Neural cell (in vitro differentiated cells): ENCODE measurements around the gene NTRK2. TPM values are rescaled to one million over a fixed set of nuclear protein-coding genes. Genes with fewer than 3 reads are reported as not detected.

ENCODE experiments used
- H2AFZ ChIP-seq: fragments of 200-600, 300-800 bp; sonication (generic), shearing (Covaris generic); 2 replicates; pipeline ENCODE4 v1.6.0; 2014; ENCODE audit warnings: low read depth, mild to moderate bottlenecking, antibody characterized with exemption, low read length, moderate library complexity
- H3F3A ChIP-seq: fragments of 200-600 bp; shearing (Covaris generic); 2 replicates; pipeline ENCODE4 v1.6.1; 2016; ENCODE audit warnings: mild to moderate bottlenecking, moderate library complexity, mixed read lengths, antibody characterized with exemption, low read length; ENCODE audit not compliant: insufficient read depth, poor library complexity, severe bottlenecking
- H3K27ac ChIP-seq: fragments of 200-600, 300-800 bp; sonication (generic), shearing (Covaris generic); 2 replicates; pipeline ENCODE4 v1.5.1; 2014; ENCODE audit warnings: mild to moderate bottlenecking, low read length, moderate library complexity
- H3K27me3 ChIP-seq: fragments of 300-800, 200-600 bp; sonication (generic), shearing (Covaris generic); 2 replicates; pipeline ENCODE4 v1.6.0; 2014; ENCODE audit warnings: mild to moderate bottlenecking, low read depth, low read length, moderate library complexity; ENCODE audit not compliant: insufficient read depth
- H3K36me3 ChIP-seq: fragments of 300-800, 200-600 bp; sonication (generic), shearing (Covaris generic); 2 replicates; pipeline ENCODE4 v1.5.1; 2014; ENCODE audit warnings: mild to moderate bottlenecking, antibody characterized with exemption, low read length, moderate library complexity; ENCODE audit not compliant: insufficient read depth
- H3K4me2 ChIP-seq: fragments of 300-800, 200-600 bp; sonication (generic), shearing (Covaris generic); 2 replicates; pipeline ENCODE4 v1.6.0; 2014; ENCODE audit warnings: mild to moderate bottlenecking, low read length
- H3K4me3 ChIP-seq: fragments of 300-800, 200-600 bp; sonication (generic), shearing (Covaris generic); 2 replicates; pipeline ENCODE4 v1.5.1; 2014; ENCODE audit warnings: mild to moderate bottlenecking, low read length, moderate library complexity
- H3K79me2 ChIP-seq: fragments of 200-600 bp; shearing (Covaris generic); replicated peaks from 2 replicates; pipeline ENCODE4 v1.6.0; 2014; ENCODE audit warnings: mild to moderate bottlenecking, low read length, moderate library complexity; ENCODE audit not compliant: insufficient read depth
- H3K9ac ChIP-seq: fragments of 300-800, 200-600 bp; sonication (generic), shearing (Covaris generic); 2 replicates; pipeline ENCODE4 v1.6.1; 2016; ENCODE audit warnings: mild to moderate bottlenecking, low read length, mixed read lengths
- H3K9me2 ChIP-seq: fragments of 200-600 bp; shearing (Covaris generic); 2 replicates; pipeline ENCODE4 v1.6.1; 2016; ENCODE audit warnings: mild to moderate bottlenecking, low read length, mixed read lengths; ENCODE audit not compliant: insufficient read depth
- H3K9me3 ChIP-seq: fragments of 200-600, 300-800 bp; sonication (generic), shearing (Covaris generic); 2 replicates; pipeline ENCODE4 v1.6.1; 2016; ENCODE audit warnings: mild to moderate bottlenecking, mixed run types, low read length, moderate library complexity, mixed read lengths
- H4K20me1 ChIP-seq: fragments of 200-600 bp; shearing (Covaris generic); 2 replicates; pipeline ENCODE4 v1.6.1; 2016; ENCODE audit warnings: mild to moderate bottlenecking, mixed run types; ENCODE audit not compliant: insufficient read depth
- CTCF ChIP-seq: fragments of 450-650 bp; IDR thresholded peaks from 2 replicates; pipeline ENCODE4 v1.5.1; 2014; ENCODE audit warnings: antibody characterized with exemption, mild to moderate bottlenecking, moderate library complexity; ENCODE audit not compliant: poor library complexity, severe bottlenecking
- EP300 ChIP-seq: fragments of 450-650 bp; conservative IDR thresholded peaks from 2 replicates; pipeline ENCODE4 v1.6.1; 2014; ENCODE audit warnings: antibody characterized with exemption, mild to moderate bottlenecking, moderate library complexity; ENCODE audit not compliant: poor library complexity, severe bottlenecking
- EZH2 ChIP-seq: fragments of 200-600, 300-800 bp; shearing (Covaris generic), sonication (generic); IDR thresholded peaks from 2 replicates; pipeline ENCODE4 v1.6.1; 2014; ENCODE audit warnings: antibody characterized with exemption, low read length, borderline replicate concordance, mild to moderate bottlenecking; ENCODE audit not compliant: insufficient read depth, poor library complexity, severe bottlenecking
- MXI1 ChIP-seq: fragments of 450-650 bp; conservative IDR thresholded peaks from 2 replicates; pipeline ENCODE4 v1.6.1; 2014; ENCODE audit warnings: antibody characterized with exemption, mild to moderate bottlenecking; ENCODE audit not compliant: poor library complexity, severe bottlenecking
- POLR2AphosphoS5 ChIP-seq: IDR thresholded peaks from 2 replicates; pipeline ENCODE4 v1.6.1; 2012
- RAD21 ChIP-seq: fragments of 450-650 bp; conservative IDR thresholded peaks from 2 replicates; pipeline ENCODE4 v1.6.1; 2014; ENCODE audit warnings: antibody characterized with exemption, mild to moderate bottlenecking, moderate library complexity
- SMC3 ChIP-seq: fragments of 450-650 bp; conservative IDR thresholded peaks from 2 replicates; pipeline ENCODE4 v1.6.1; 2014; ENCODE audit warnings: antibody characterized with exemption, mild to moderate bottlenecking, moderate library complexity; ENCODE audit not compliant: poor library complexity
- TAF1 ChIP-seq: IDR thresholded peaks from 2 replicates; pipeline ENCODE4 v1.6.1; 2012; ENCODE audit warnings: low read depth
- polyA plus RNA-seq: library from polyadenylated mRNA; depleted of rRNA; stranded (reverse); fragments of >200 nt; gene quantifications from 2 replicates; pipeline ENCODE4 v1.2.3, GENCODE V29; 2014
- TF ChIP-seq, protein P1 (sequence below): IDR thresholded peaks from 2 replicates; pipeline ENCODE4 v1.6.1; 2012; ENCODE audit warnings: borderline replicate concordance

NTRK2 gene
- polyA plus RNA-seq, 1 donor from 2014 or later = 14.2 TPM

- H2AFZ ChIP-seq = no peak overlapping the region
- no peak overlapping the region for H3K27ac ChIP-seq
Observed at GRCh38 chr9:85046475-85046874, 376.9 kb downstream of the NTRK2 start.

GRCh38 chr9:85053206-85053786, 383.8 kb downstream of the NTRK2 start:
- H3K79me2 ChIP-seq = no peaks in the 10 kb centered on the region
- no peaks in the 10 kb centered on the region for H3K9me3 ChIP-seq
- H3K4me2 ChIP-seq = no peak overlapping the region
- no peaks in the 10 kb centered on the region for H3K36me3 ChIP-seq
- H3K4me3 ChIP-seq = no peak overlapping the region
- H2AFZ ChIP-seq = no peak overlapping the region
- H3F3A ChIP-seq = no peaks in the 10 kb centered on the region
- no peak overlapping the region for H3K9ac ChIP-seq
- H3K27me3 ChIP-seq = no peaks in the 10 kb centered on the region
- no peak overlapping the region for H3K27ac ChIP-seq
- no peaks in the 10 kb centered on the region for H3K9me2 ChIP-seq
- H4K20me1 ChIP-seq = no peaks in the 10 kb centered on the region
- TF ChIP-seq CTCF (no peak), EZH2 (no peak), TAF1 (no peak), MXI1 (no peak), EP300 (no peak), POLR2AphosphoS5 (no peak), SMC3 (no peak)
- TF ChIP-seq, protein P1, sequence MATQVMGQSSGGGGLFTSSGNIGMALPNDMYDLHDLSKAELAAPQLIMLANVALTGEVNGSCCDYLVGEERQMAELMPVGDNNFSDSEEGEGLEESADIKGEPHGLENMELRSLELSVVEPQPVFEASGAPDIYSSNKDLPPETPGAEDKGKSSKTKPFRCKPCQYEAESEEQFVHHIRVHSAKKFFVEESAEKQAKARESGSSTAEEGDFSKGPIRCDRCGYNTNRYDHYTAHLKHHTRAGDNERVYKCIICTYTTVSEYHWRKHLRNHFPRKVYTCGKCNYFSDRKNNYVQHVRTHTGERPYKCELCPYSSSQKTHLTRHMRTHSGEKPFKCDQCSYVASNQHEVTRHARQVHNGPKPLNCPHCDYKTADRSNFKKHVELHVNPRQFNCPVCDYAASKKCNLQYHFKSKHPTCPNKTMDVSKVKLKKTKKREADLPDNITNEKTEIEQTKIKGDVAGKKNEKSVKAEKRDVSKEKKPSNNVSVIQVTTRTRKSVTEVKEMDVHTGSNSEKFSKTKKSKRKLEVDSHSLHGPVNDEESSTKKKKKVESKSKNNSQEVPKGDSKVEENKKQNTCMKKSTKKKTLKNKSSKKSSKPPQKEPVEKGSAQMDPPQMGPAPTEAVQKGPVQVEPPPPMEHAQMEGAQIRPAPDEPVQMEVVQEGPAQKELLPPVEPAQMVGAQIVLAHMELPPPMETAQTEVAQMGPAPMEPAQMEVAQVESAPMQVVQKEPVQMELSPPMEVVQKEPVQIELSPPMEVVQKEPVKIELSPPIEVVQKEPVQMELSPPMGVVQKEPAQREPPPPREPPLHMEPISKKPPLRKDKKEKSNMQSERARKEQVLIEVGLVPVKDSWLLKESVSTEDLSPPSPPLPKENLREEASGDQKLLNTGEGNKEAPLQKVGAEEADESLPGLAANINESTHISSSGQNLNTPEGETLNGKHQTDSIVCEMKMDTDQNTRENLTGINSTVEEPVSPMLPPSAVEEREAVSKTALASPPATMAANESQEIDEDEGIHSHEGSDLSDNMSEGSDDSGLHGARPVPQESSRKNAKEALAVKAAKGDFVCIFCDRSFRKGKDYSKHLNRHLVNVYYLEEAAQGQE = no peak

More at GRCh38 chr9:85046475-85046874, 376.9 kb downstream of the NTRK2 start:
- no peaks in the 10 kb centered on the region for H3K79me2 ChIP-seq
- H3K4me3 ChIP-seq = no peak overlapping the region
- no peaks in the 10 kb centered on the region for H4K20me1 ChIP-seq
- H3K4me2 ChIP-seq = no peak overlapping the region
- no peaks in the 10 kb centered on the region for H3K36me3 ChIP-seq
- TF ChIP-seq POLR2AphosphoS5 (no peak), RAD21 (no peak), TAF1 (no peak), SMC3 (no peak), EZH2 (no peak), MXI1 (no peak), CTCF (no peak), EP300 (no peak)
- TF ChIP-seq, protein P1 = no peak
- no peaks in the 10 kb centered on the region for H3K9me3 ChIP-seq
- H3K9ac ChIP-seq = no peak overlapping the region
- H3F3A ChIP-seq = no peaks in the 10 kb centered on the region
- H3K27me3 ChIP-seq = no peaks in the 10 kb centered on the region
- H3K9me2 ChIP-seq = no peaks in the 10 kb centered on the region
